Thyroid gland (tissue), 4 donors: ENCODE measurements around the gene DAGLB.

Source experiments
- POLR2A ChIP-seq, 2 donors: fragments of 450-650 bp; IDR thresholded peaks; one replicate each; pipeline ENCODE4 v1.6.1; 2017; ENCODE audit warnings: antibody characterized with exemption in 2 of 2, mild to moderate bottlenecking in 2 of 2, moderate library complexity in 1 of 2
- TF ChIP-seq, protein P1 (sequence below), 6 experiments: fragments of 200-600 bp in 3 of 6; fragments of 450-650 bp in 3 of 6; sonication (generic) in 3 of 6; IDR thresholded peaks; one replicate each; pipeline ENCODE4 v1.5.1; 2016 to 2019; ENCODE audit warnings: antibody characterized with exemption in 6 of 6, mild to moderate bottlenecking in 2 of 6, inconsistent platforms in 1 of 6, moderate library complexity in 1 of 6

- TF ChIP-seq, protein P1, sequence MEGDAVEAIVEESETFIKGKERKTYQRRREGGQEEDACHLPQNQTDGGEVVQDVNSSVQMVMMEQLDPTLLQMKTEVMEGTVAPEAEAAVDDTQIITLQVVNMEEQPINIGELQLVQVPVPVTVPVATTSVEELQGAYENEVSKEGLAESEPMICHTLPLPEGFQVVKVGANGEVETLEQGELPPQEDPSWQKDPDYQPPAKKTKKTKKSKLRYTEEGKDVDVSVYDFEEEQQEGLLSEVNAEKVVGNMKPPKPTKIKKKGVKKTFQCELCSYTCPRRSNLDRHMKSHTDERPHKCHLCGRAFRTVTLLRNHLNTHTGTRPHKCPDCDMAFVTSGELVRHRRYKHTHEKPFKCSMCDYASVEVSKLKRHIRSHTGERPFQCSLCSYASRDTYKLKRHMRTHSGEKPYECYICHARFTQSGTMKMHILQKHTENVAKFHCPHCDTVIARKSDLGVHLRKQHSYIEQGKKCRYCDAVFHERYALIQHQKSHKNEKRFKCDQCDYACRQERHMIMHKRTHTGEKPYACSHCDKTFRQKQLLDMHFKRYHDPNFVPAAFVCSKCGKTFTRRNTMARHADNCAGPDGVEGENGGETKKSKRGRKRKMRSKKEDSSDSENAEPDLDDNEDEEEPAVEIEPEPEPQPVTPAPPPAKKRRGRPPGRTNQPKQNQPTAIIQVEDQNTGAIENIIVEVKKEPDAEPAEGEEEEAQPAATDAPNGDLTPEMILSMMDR (IDR thresholded peaks at IDR 0.05): no peak
- no peak for TF ChIP-seq POLR2A (IDR thresholded peaks at IDR 0.05)
These were observed 43.8 kb downstream of the DAGLB start for GRCh38 chr7:6403907-6404306.
